K562 (cell line): Measurements from ENCODE around the gene AKNA. TPM values are rescaled to one million over a fixed set of nuclear protein-coding genes. Genes with fewer than 3 reads are reported as not detected.

Experiments
- ATAC-seq: fragments of 200-7000 bp; cut with Tn5 transposase; 3 replicates; pipeline ENCODE4 v1.9.1; 2020; ENCODE audit warnings: moderate library complexity
- BruUV-seq: library from RNA; stranded (reverse); fragments of 400-500 nt; replicated peaks from 2 replicates; lab custom pipeline; 2021; lab: Mats Ljungman, UMichigan
- CTCF ChIA-PET: fragments of 300-600 bp; formaldehyde crosslinking; extraction: SDS; loops from one replicate; lab custom pipeline; 2021; ENCODE audit warnings: low intra/inter-chr PET ratio; lab: Yijun Ruan, JAX
- POLR2A ChIA-PET: fragments of 300-600, 350-650 bp; sonication (Branson Sonifier 250); formaldehyde crosslinking; extraction: SDS; loops from one replicate; lab custom pipeline; 2021; ENCODE audit warnings: antibody characterized with exemption, inconsistent platforms; lab: Yijun Ruan, JAX
- DNase-seq, 4 experiments: peaks; one replicate each; pipeline versions ENCODE4 v3.0.0 to v3.0.0-alpha.2; 2011 to 2018; ENCODE audit warnings: low spot score in 3 of 4, mixed read lengths in 3 of 4; ENCODE audit errors: extremely low read depth in 1 of 4
- FAIRE-seq: peaks from 2 replicates; lab custom pipeline; 2011; peaks lifted over from hg19 to GRCh38; lab: Jason Lieb, UNC
- H2AFZ ChIP-seq: 2 replicates; pipeline ENCODE4 v1.6.0; 2011; ENCODE audit warnings: low read depth, low read length, control low read depth, inconsistent platforms
- H3K27ac ChIP-seq: fragments of 200-600 bp; 3 replicates; pipeline ENCODE4 v1.8.0; 2011; ENCODE audit warnings: low read depth, mild to moderate bottlenecking, control low read depth, inconsistent platforms, low read length, moderate library complexity, mixed read lengths; ENCODE audit errors: extremely low read depth
- H3K27me3 ChIP-seq, 2 experiments: fragments of 300-600 bp in 1 of 2; 2 replicates in 1 of 2; 3 replicates in 1 of 2; pipeline versions ENCODE4 v1.6.0 to v1.8.0; 2011; ENCODE audit warnings: inconsistent platforms in 2 of 2, low read length in 2 of 2, mild to moderate bottlenecking in 1 of 2, mixed read lengths in 1 of 2, moderate library complexity in 1 of 2; ENCODE audit not compliant: control insufficient read depth in 2 of 2, insufficient read depth in 2 of 2
- H3K36me3 ChIP-seq: fragments of 300-600 bp; 3 replicates; pipeline ENCODE4 v1.8.0; 2011; ENCODE audit warnings: mild to moderate bottlenecking, low read length, inconsistent platforms; ENCODE audit not compliant: control insufficient read depth, insufficient read depth
- H3K4me1 ChIP-seq, 2 experiments: fragments of 200-600 bp in 1 of 2; replicated peaks in 1 of 2; 2 replicates in 1 of 2; 3 replicates in 1 of 2; pipeline versions ENCODE4 v1.5.1 to v1.8.0; 2011; ENCODE audit warnings: inconsistent platforms in 2 of 2, low read length in 2 of 2, mild to moderate bottlenecking in 1 of 2, mixed read lengths in 1 of 2, moderate library complexity in 1 of 2; ENCODE audit not compliant: control insufficient read depth in 2 of 2, insufficient read depth in 2 of 2
- H3K4me2 ChIP-seq: 2 replicates; pipeline ENCODE4 v1.6.1; 2011; ENCODE audit warnings: low read length, control low read depth, inconsistent platforms, mixed read lengths; ENCODE audit not compliant: insufficient read depth
- H3K4me3 ChIP-seq: fragments of 200-600 bp; sonication (generic), shearing (Covaris generic); 2 replicates; pipeline ENCODE4 v1.5.1; 2016; ENCODE audit warnings: control low read depth, inconsistent platforms
- H3K79me2 ChIP-seq: fragments of 200-600 bp; 3 replicates; pipeline ENCODE4 v1.8.0; 2011; ENCODE audit warnings: low read length, inconsistent platforms; ENCODE audit not compliant: control insufficient read depth, insufficient read depth
- H3K9ac ChIP-seq, 2 experiments: 2 replicates each; pipeline versions ENCODE4 v1.6.0 to v1.6.1; 2011; ENCODE audit warnings: low read depth in 2 of 2, low read length in 2 of 2, control low read depth in 1 of 2, inconsistent platforms in 1 of 2, mild to moderate bottlenecking in 1 of 2, mixed read lengths in 1 of 2; ENCODE audit not compliant: insufficient read depth in 1 of 2
- H3K9me1 ChIP-seq: one replicate; pipeline ENCODE4 v1.6.0; 2011; ENCODE audit warnings: inconsistent platforms, mild to moderate bottlenecking, low read length, moderate library complexity; ENCODE audit not compliant: control insufficient read depth, insufficient read depth
- H3K9me3 ChIP-seq: replicated peaks from 2 replicates; pipeline ENCODE4 v1.5.1; 2011; ENCODE audit warnings: low read depth, low read length, inconsistent platforms; ENCODE audit not compliant: control insufficient read depth, insufficient read depth
- H4K20me1 ChIP-seq: replicated peaks from 2 replicates; pipeline ENCODE4 v1.6.1; 2011; ENCODE audit warnings: low read length, inconsistent platforms, mixed read lengths; ENCODE audit not compliant: control insufficient read depth, insufficient read depth
- ELF4 ChIP-seq: fragments of 450-650 bp; formaldehyde crosslinking; IDR thresholded peaks from 2 replicates; pipeline ENCODE4 v1.4.0; 2022; ENCODE audit warnings: missing genetic modification characterization
- EP400 ChIP-seq: fragments of 450-650 bp; IDR thresholded peaks from 2 replicates; pipeline ENCODE4 v1.6.1; 2017; ENCODE audit warnings: antibody characterized with exemption, mild to moderate bottlenecking, moderate library complexity
- HNRNPH1 ChIP-seq: fragments of 200-400 bp; formaldehyde crosslinking; optimal IDR thresholded peaks from 2 replicates; pipeline ENCODE3; 2017; ENCODE audit warnings: low read depth, mild to moderate bottlenecking, low read length, moderate library complexity
- WGBS: fragments of 100-300 bp; shearing (Covaris generic); methylation state at CpG from one replicate; pipeline ENCODE4 v1.1.6; 2016; ENCODE audit warnings: low coverage, mixed read lengths; ENCODE audit not compliant: insufficient coverage; ENCODE audit errors: missing lambda C conversion rate; 5-methylcytosine and 5-hydroxymethylcytosine counted together
- in situ Hi-C: fragments of 300-500 bp; cut with MboI; formaldehyde crosslinking; loops from 4 replicates; pipeline ENCODE4 v1.15.0; 2018; ENCODE audit warnings: inconsistent platforms, mixed read lengths
- intact Hi-C: fragments of 100-400 bp; cut with micrococcal nuclease; formaldehyde crosslinking; loops from 2 replicates; pipeline ENCODE4 v1.14.2; 2022
- polyA plus RNA-seq, 8 experiments: library from polyadenylated mRNA; depleted of rRNA in 4 of 8; stranded (reverse) in 5 of 8; unstranded in 3 of 8; fragments of >200 nt; fragmentation: Nextera tagmentation in 2 of 8; fragmentation: Illumina TruSeq in 1 of 8; extraction: Ambion mirVana in 2 of 8; extraction: Trizol in 1 of 8; gene quantifications; 2 replicates each; pipeline versions ENCODE4 v1.2.1 to v1.2.3, GENCODE V29; 2011 to 2014; ENCODE audit warnings: inconsistent platforms in 1 of 8, missing spikeins in 1 of 8
- total RNA-seq, 7 experiments: library from RNA; depleted of rRNA in 6 of 7; stranded (reverse); fragments of >200 nt in 6 of 7; fragmentation: Illumina TruSeq in 2 of 7; extraction: Trizol in 2 of 7; gene quantifications; 2 replicates each; pipeline versions ENCODE4 v1.2.1 to v1.2.3, GENCODE V29; 2011 to 2021; ENCODE audit warnings: low replicate concordance in 1 of 7
- TF ChIP-seq, protein P1 (sequence below): sonication (generic); formaldehyde crosslinking; IDR thresholded peaks from 2 replicates; pipeline ENCODE4 v1.8.1; 2023; ENCODE audit warnings: mild to moderate bottlenecking, missing genetic modification reagents
- TF ChIP-seq, protein P2 (sequence below): fragments of 450-650 bp; formaldehyde crosslinking; IDR thresholded peaks from 2 replicates; pipeline ENCODE4 v1.4.0; 2022; ENCODE audit warnings: missing genetic modification characterization

AKNA gene
- total and polyA plus RNA-seq, 9 of the 15 experiments (the other 6 are each of a cell fraction or from before 2014, with no cell fraction given), result 0.29 to 20.5 (median 3.9) TPM

DNA sequence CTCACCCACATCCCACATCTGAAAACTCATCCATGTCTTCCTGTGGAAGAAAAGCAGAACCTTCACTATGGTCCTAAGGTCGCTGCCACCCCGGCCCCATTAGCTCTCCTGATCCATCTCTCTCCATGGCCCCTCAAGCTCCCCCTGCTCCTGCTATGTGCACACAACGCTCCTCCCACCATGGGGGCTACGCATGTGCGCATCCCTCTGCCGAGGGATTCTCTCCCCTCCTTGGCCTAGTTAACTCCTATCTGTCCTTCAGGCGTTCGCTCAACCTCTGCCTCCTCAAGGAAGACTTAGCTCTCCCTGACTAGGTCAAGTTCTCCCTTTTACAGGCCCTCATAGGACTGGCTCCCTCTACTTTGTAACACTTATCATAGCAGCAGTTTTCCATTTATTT is 9.8 kb downstream of the AKNA start:
- in situ Hi-C loops, result no loop called here
- Histone ChIP-seq H3K9me3 (no peaks in the 10 kb centered on the region), H2AFZ (no peak overlapping the region), H3K9me1 (no peaks in the 10 kb centered on the region), H3K4me1 (peaks cover 0 to 3% of the 10 kb centered on the region in 2 experiments; a peak in 2 of 5 replicates), H3K4me3 (no peak overlapping the region), H3K9ac (no peak overlapping the region), H3K27ac (no peak overlapping the region), H3K36me3 (peaks cover 4% of the 10 kb centered on the region; the same call in 1 of the 3 replicates), H3K4me2 (no peak overlapping the region), H3K79me2 (no peaks in the 10 kb centered on the region), H3K27me3 (no peaks in the 10 kb centered on the region), H4K20me1 (peaks cover 5% of the 10 kb centered on the region; the same call in 1 of the 2 replicates)
- intact Hi-C loops, result no loop called here
- CTCF ChIA-PET, result no interaction called here
- POLR2A ChIA-PET, result interaction anchor here (0.6 to 1.9 kb wide), 4 partner anchors 10 to 17 kb away, joined by 3 to 9 read pairs (median 4); partner anchors contain the start of gene AKNA
- no peak for TF ChIP-seq EP400
- TF ChIP-seq HNRNPH1, result no peak
- TF ChIP-seq, protein P1, sequence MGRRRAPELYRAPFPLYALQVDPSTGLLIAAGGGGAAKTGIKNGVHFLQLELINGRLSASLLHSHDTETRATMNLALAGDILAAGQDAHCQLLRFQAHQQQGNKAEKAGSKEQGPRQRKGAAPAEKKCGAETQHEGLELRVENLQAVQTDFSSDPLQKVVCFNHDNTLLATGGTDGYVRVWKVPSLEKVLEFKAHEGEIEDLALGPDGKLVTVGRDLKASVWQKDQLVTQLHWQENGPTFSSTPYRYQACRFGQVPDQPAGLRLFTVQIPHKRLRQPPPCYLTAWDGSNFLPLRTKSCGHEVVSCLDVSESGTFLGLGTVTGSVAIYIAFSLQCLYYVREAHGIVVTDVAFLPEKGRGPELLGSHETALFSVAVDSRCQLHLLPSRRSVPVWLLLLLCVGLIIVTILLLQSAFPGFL (CRISPR knock-in tag), result no peak
- no peak for TF ChIP-seq ELF4 (CRISPR knock-in tag)
- TF ChIP-seq, protein P2, sequence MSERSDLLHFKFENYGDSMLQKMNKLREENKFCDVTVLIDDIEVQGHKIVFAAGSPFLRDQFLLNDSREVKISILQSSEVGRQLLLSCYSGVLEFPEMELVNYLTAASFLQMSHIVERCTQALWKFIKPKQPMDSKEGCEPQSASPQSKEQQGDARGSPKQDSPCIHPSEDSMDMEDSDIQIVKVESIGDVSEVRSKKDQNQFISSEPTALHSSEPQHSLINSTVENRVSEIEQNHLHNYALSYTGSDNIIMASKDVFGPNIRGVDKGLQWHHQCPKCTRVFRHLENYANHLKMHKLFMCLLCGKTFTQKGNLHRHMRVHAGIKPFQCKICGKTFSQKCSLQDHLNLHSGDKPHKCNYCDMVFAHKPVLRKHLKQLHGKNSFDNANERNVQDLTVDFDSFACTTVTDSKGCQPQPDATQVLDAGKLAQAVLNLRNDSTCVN (CRISPR knock-in tag), result 0 out of 2 replicates have a peak, but pooled peaks have one; percentile 51
- WGBS, result 62% methylated on average over 8 of the region's 8 CpGs
- no peak for FAIRE-seq
- no TSS peak for BruUV-seq
- no peak for ATAC-seq
- no peak for DNase-seq
